Measurements from ENCODE around the gene ABTB2.

DNA sequence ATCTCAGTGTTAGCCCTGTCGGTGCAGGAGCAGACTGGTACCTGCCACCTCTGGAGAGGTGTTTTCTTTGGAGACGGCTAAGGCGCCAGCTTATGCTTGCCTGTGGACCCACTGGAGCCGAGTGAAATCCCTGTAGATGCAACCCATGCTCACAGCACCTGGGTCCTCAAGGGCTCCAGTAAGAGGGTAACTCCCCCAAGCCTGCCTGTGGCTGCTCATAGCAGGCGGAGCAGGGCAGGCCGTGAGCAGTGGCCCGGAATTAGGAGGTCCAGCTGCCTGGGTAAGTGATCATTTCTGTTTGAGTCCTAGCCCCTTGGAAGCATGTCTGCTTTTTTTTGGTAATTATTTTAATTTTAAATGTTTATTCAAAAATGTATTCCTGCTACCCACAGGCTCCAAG, 208.5 kb downstream of the ABTB2 start:
- TF ChIP-seq, protein P1, sequence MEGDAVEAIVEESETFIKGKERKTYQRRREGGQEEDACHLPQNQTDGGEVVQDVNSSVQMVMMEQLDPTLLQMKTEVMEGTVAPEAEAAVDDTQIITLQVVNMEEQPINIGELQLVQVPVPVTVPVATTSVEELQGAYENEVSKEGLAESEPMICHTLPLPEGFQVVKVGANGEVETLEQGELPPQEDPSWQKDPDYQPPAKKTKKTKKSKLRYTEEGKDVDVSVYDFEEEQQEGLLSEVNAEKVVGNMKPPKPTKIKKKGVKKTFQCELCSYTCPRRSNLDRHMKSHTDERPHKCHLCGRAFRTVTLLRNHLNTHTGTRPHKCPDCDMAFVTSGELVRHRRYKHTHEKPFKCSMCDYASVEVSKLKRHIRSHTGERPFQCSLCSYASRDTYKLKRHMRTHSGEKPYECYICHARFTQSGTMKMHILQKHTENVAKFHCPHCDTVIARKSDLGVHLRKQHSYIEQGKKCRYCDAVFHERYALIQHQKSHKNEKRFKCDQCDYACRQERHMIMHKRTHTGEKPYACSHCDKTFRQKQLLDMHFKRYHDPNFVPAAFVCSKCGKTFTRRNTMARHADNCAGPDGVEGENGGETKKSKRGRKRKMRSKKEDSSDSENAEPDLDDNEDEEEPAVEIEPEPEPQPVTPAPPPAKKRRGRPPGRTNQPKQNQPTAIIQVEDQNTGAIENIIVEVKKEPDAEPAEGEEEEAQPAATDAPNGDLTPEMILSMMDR (conservative IDR thresholded peaks at IDR 0.05 in 1 of 2, IDR thresholded peaks at IDR 0.05 in 1 of 2; ENCODE audit: low read depth in 1 of 2, low read length in 2 of 2), result no peak
- TF ChIP-seq EZH2 (IDR thresholded peaks at IDR 0.05; ENCODE audit: low read length, missing control alignments), result no peak
